ENCODE measurements around the gene NFKB1. TPM values are rescaled to one million over a fixed set of nuclear protein-coding genes. Genes with fewer than 3 reads are reported as not detected.

The NFKB1 gene
- total RNA-seq, 4 donors from 2014 or later: 18.8 to 56.3 (median 30.8) TPM

DNA sequence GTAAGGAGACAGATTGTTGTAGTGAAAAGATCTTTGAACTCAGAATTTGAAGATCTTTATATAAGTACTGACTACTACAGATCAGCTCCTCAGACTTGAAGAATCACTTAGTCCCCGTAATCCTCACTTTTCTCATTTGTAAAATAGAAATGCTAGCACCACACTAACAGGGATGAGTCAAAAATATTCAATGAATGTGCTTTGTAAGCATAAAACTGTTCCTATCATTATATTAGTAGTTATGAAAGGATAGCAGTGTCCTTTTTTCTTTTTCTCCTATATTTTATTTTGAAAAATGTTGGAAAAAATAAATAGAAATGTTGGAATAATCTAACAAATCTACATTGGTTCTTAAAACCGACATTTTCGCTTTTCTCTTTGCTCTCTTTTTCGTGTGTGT lies 25.4 kb downstream of the NFKB1 start:
- H3K27ac ChIP-seq: no peak overlapping the region

GRCh38 chr4:102527695-102528283 lies 26.6 kb downstream of the NFKB1 start:
- H3K36me3 ChIP-seq: no peaks in the 10 kb centered on the region
- TF ChIP-seq CTCF (IDR thresholded peaks at IDR 0.05) (no peak), POLR2A (IDR thresholded peaks at IDR 0.05) (no peak)
- intact Hi-C loops (cut with DNase I; ENCODE audit: low total_unique reads): no loop called here
- no peaks in the 10 kb centered on the region for H3K27me3 ChIP-seq
- no peak for DNase-seq
- no peak overlapping the region for H3K4me3 ChIP-seq
- peaks cover 0 to 6% of the 10 kb centered on the region in 2 donors for H3K4me1 ChIP-seq
- H3K9me3 ChIP-seq: no peaks in the 10 kb centered on the region
- H3K27ac ChIP-seq: no peak overlapping the region

More for the DNA sequence above, 25.4 kb downstream of the NFKB1 start:
- Histone ChIP-seq H3K27me3 (no peaks in the 10 kb centered on the region), H3K4me3 (no peak overlapping the region), H3K36me3 (no peaks in the 10 kb centered on the region), H3K4me1 (peaks cover 0 to 6% of the 10 kb centered on the region in 2 donors), H3K9me3 (no peaks in the 10 kb centered on the region)
- DNase-seq: no peak
- TF ChIP-seq POLR2A (IDR thresholded peaks at IDR 0.05): no peak
- TF ChIP-seq CTCF (IDR thresholded peaks at IDR 0.05): no peak
- intact Hi-C loops (cut with DNase I; ENCODE audit: low total_unique reads): no loop called here

GRCh38 chr4:102529977-102530376 lies 28.8 kb downstream of the NFKB1 start:
- H3K36me3 ChIP-seq: no peaks in the 10 kb centered on the region
- no peak overlapping the region for H3K4me3 ChIP-seq
- no peak for DNase-seq
- TF ChIP-seq POLR2A (IDR thresholded peaks at IDR 0.05): no peak
- TF ChIP-seq CTCF (IDR thresholded peaks at IDR 0.05): no peak
- no peak overlapping the region for H3K27ac ChIP-seq
- H3K9me3 ChIP-seq: no peaks in the 10 kb centered on the region
- intact Hi-C loops (cut with DNase I; ENCODE audit: low total_unique reads): no loop called here
- H3K27me3 ChIP-seq: no peaks in the 10 kb centered on the region
- H3K4me1 ChIP-seq: peaks cover 0 to 6% of the 10 kb centered on the region in 2 donors

- H3K9me3 ChIP-seq: no peaks in the 10 kb centered on the region
- H3K4me1 ChIP-seq: peaks cover 0 to 6% of the 10 kb centered on the region in 2 donors
- no peaks in the 10 kb centered on the region for H3K36me3 ChIP-seq
- no peaks in the 10 kb centered on the region for H3K27me3 ChIP-seq
- no peak overlapping the region for H3K4me3 ChIP-seq
- TF ChIP-seq POLR2A (IDR thresholded peaks at IDR 0.05): no peak
- no peak for TF ChIP-seq CTCF (IDR thresholded peaks at IDR 0.05)
- no peak overlapping the region for H3K27ac ChIP-seq
- intact Hi-C loops (cut with DNase I; ENCODE audit: low total_unique reads): no loop called here
- no peak for DNase-seq
These were observed 29.8 kb downstream of the NFKB1 start for GRCh38 chr4:102530986-102531385.

DNA sequence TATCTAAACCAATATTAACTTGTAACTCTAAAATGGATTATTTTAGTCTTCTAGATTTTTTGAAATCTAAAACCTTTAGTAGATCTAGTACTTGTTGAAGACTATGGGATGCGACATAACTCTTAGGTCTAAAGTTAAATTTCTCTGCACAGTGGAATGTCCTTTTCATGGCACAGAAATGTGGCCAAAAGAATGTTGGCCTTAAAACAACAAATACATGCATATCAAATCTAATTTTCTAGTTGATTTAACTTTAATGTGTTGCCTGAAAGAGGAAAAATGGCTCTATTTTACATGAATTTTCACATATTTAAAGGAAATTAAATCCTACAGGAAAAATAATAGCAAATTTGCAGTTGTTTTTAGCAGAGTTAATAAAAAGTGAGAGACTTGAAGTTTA lies 30.3 kb downstream of the NFKB1 start:
- intact Hi-C loops (cut with DNase I; ENCODE audit: low total_unique reads): no loop called here
- no peak for TF ChIP-seq CTCF (IDR thresholded peaks at IDR 0.05)
- no peak for TF ChIP-seq POLR2A (IDR thresholded peaks at IDR 0.05)

More for the DNA sequence above, 30.3 kb downstream of the NFKB1 start:
- no peak overlapping the region for H3K4me3 ChIP-seq
- H3K36me3 ChIP-seq: no peaks in the 10 kb centered on the region
- no peaks in the 10 kb centered on the region for H3K9me3 ChIP-seq
- H3K27me3 ChIP-seq: no peaks in the 10 kb centered on the region
- no peak overlapping the region for H3K27ac ChIP-seq
- H3K4me1 ChIP-seq: peaks cover 0 to 6% of the 10 kb centered on the region in 2 donors
- no peak for DNase-seq

Measured in uterus (tissue), 4 donors.